ENCODE measurements around the gene NDUFV3.
"Not testable (repeated sequence)": the region's sequence is repeated elsewhere in the genome, so short reads cannot be mapped to it uniquely, and the experiment has no call there.

NDUFV3 gene

GRCh38 chr21:42933137-42933970, 40.2 kb downstream of the NDUFV3 start:
- not testable (repeated sequence) for DNase-seq (ENCODE audit: extremely low read depth in 1 of 2, low read depth in 1 of 2)

GRCh38 chr21:42933973-42934372, 40.9 kb downstream of the NDUFV3 start:
- DNase-seq (ENCODE audit: extremely low read depth in 1 of 2, low read depth in 1 of 2), result not testable (repeated sequence)

DNA sequence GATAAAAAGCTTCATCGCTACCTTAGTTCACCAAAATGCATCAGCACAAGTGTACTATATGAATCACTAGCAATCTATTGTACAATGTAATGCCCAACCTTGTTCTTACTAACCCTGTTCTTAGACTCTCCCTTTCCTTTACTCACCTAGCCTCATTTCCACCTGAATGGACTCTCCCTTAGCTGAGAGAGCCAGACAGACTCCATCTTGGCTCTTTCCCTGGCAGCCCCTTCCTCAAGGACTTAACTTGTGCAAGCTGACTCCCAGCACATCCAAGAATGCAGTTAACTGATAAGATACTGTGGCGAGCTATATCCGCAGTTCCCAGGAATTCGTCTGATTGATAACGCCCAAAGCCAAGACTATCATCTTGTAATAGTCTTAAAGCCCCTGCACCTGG, 43.3 kb downstream of the NDUFV3 start:
- not testable (repeated sequence) for DNase-seq (ENCODE audit: extremely low read depth in 1 of 2, low read depth in 1 of 2)

GRCh38 chr21:42937034-42937940, 44.2 kb downstream of the NDUFV3 start:
- DNase-seq (ENCODE audit: extremely low read depth in 1 of 2, low read depth in 1 of 2), result not testable (repeated sequence)

DNA sequence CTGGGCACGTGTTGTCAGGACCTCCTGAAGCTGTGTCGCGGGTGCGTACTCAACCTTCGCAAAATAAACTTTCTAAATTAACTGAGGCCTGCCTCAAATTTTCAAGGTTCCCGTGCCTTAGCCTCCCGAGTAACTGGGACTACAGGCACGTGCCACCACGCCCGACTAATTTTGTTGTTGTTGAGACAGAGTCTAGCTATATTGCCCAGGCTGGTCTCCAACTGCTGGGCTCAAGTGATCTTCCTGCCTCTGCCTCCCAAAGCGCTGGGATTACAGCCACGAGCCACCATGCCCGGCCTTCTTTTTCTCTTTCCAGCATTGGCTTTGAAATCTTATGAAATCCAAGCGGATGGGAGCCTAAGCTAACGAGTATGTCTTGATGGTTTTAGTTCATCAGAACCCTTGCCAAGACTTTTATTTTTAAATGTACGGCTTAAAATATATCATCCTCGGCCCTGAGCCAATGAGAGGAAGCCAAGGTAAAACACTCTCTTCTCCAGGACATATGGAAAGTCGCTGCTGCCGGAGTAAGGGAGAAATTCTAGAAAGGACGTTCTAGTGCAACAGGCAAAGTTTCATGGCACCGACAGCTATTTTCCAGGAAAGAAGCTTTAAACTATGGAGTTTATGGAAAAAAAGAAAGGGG, 45.0 kb downstream of the NDUFV3 start:
- no peak for DNase-seq (ENCODE audit: extremely low read depth in 1 of 2, low read depth in 1 of 2)

- DNase-seq (ENCODE audit: extremely low read depth in 1 of 2, low read depth in 1 of 2), result not testable (repeated sequence)
Measured at GRCh38 chr21:42938606-42938995, 45.5 kb downstream of the NDUFV3 start.

DNA sequence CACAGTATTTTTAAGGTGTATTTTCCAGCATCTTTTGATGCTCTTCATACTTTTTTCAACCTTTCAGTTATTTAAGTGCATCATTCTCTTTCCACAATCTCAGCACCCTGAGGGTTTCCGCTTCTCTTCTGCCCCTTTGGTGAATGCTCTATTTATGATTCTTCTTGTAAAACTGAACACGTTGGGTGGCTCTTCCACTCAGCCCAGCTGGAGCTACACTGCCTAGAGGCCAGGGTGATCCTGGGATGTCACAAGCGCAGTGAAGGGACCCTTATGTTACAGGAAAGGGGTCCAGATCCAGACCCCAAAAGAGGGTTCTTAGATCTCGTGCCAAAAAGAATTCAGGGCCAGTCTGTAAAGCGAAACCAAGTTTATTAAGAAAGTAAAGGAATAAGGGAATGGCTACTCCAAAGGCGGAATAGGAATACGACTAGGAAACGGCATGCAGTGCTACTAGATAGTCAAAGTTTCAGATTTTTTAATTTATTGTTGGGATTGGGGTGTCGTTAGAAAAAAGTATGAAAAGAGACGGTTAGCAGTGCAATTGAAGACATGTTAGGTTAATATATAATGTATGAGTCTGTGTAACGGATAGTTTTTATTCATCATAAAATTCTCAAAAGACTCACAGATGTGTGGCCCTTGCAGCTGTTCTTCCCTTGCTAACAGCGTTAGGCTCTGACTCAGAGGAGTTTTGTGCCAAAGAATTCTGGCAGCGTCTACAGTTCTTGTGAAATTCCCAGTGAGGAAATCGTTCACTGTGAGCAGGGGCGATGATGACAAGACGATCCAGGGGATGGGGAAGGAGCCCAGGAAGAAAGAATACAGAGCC, 46.7 kb downstream of the NDUFV3 start:
- no peak for DNase-seq (ENCODE audit: extremely low read depth in 1 of 2, low read depth in 1 of 2)

- DNase-seq (ENCODE audit: extremely low read depth in 1 of 2, low read depth in 1 of 2), result no peak
Measured at GRCh38 chr21:42941696-42942085, 48.6 kb downstream of the NDUFV3 start.

DNA sequence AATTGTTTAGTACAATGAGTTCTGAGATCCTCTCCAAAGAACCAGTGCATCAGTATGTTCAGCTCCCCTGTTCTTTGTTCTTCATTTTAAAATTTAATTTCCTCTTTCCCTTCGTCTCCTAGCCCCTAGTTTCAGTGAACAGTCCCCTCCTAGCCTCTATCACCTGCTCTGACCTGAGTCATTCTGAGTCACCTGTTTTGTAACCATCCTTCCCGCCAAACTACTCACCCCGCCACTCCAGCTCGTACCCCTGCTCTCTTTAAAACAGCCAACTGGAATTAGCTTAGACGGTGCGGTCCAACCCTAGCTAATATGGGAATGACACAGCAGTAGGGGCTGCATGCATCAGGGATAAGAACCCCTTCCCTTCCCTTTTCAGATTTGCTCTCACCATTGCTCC, 49.1 kb downstream of the NDUFV3 start:
- no peak for DNase-seq (ENCODE audit: extremely low read depth in 1 of 2, low read depth in 1 of 2)

- DNase-seq (ENCODE audit: extremely low read depth in 1 of 2, low read depth in 1 of 2), result not testable (repeated sequence)
Measured at GRCh38 chr21:42949094-42949755, 56.1 kb downstream of the NDUFV3 start.

DNA sequence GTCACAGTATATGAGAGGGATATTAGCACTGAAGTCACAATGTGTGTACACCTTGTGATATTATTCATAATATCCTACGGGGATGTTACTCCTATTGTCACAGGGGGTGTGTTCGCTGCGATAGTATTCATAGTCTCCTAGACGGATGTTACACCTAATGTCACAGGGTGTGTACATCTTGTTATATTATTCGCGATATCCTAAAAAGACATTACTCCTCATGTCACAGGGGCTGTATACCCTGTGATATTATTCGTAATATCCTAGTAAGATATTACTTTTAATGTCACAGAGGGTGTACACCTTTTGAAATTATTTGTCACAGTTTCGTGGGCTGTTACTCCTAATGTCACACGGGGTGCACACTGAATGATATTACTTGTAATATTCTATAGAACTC, 58.1 kb downstream of the NDUFV3 start:
- not testable (repeated sequence) for DNase-seq (ENCODE audit: extremely low read depth in 1 of 2, low read depth in 1 of 2)

- no peak for DNase-seq (ENCODE audit: extremely low read depth in 1 of 2, low read depth in 1 of 2)
Measured at GRCh38 chr21:42956824-42957630, 63.9 kb downstream of the NDUFV3 start.

DNA sequence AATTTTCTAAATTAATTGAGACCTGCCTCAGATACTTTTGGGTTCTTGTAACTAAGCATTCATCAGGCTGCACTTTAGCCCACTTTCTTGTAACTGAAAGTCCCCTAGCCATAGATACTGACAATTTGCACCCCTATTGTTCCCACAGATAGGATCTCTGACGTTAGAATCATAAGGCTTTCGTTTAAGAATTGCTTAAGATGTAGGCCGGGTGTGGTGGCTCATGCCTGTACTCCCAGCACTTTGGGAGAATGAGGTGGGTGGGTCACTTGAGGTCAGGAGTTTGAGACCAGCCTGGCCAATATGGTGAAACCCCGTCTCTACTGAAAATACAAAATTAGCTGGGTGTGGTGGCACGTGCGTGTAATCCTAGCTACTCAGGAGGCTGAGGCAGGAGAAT, 65.0 kb downstream of the NDUFV3 start:
- not testable (repeated sequence) for DNase-seq (ENCODE audit: extremely low read depth in 1 of 2, low read depth in 1 of 2)

GRCh38 chr21:42959728-42960127, 66.6 kb downstream of the NDUFV3 start:
- no peak for DNase-seq (ENCODE audit: extremely low read depth in 1 of 2, low read depth in 1 of 2)

DNA sequence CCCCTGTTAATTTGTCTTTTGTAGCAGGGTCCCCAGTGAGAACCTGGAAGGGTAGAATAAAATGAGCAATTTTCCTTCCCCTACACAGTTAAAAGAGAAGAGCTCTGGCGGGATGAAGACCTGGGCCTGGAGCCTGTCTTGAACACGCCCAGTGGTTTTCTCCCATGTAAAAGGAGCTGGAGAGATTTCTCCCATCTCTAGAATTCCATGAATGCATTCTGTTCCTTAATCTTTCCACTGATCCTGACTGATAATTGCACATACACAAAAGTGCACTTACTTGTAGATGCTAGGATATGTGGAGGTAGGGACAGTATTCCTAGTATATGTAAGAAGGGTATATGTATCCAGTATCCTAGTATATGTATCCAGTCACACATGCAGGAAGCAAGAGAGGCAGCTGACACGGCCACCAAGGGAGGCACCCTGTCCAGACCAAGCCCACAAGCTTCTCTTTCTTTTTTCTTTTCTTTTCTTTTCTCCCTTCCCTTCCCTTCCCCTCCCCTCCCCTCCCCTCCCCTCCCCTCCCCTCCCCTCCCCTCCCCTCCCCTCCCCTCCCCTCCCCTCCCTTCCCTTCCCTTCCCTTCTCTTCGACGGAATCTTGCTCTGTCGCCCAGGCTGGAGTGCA, 69.4 kb downstream of the NDUFV3 start:
- DNase-seq (ENCODE audit: extremely low read depth in 1 of 2, low read depth in 1 of 2), result no peak
